HG02623 (cell line): Measurements from ENCODE around the gene ALKBH8.
"Not testable (repeated sequence)": the region's sequence is repeated elsewhere in the genome, so short reads cannot be mapped to it uniquely, and the experiment has no call there.

Experiments used
- ATAC-seq: cut with Tn5 transposase; IDR thresholded peaks from one replicate; pipeline ENCODE4 v1.9.1; 2021; ENCODE audit warnings: moderate library complexity; ENCODE audit not compliant: unreplicated experiment

ALKBH8 gene

DNA sequence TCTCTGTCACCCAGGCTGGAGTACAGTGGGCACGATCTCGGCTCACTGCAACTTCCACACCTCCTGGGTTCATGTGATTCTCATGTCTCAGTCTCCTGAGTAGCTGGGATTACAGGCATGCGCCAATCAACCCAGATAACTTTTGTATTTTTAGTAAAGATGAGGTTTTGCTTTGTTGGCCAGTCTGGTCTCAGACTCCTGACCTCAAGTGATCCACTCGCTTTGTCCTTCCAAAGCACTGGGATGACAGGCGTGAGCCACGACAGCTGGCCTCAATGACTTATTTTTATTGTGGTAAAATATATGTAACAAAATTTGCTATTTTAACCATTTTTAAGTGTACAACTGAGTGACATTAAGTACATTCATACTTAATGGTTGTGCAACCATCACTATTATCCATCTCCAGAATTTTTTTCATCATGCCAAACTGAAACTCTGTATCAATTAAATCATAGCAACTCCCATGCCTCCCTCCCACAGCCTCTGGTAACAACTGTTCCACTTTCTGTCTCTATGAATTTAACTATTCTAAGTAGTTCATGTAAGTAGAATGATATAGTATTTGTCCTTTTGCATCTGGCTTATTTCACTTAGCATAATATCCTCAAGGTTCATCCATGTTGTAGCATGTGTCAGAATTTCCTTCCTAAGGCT, 57.2 kb downstream of the ALKBH8 start:
- no peak for ATAC-seq

DNA sequence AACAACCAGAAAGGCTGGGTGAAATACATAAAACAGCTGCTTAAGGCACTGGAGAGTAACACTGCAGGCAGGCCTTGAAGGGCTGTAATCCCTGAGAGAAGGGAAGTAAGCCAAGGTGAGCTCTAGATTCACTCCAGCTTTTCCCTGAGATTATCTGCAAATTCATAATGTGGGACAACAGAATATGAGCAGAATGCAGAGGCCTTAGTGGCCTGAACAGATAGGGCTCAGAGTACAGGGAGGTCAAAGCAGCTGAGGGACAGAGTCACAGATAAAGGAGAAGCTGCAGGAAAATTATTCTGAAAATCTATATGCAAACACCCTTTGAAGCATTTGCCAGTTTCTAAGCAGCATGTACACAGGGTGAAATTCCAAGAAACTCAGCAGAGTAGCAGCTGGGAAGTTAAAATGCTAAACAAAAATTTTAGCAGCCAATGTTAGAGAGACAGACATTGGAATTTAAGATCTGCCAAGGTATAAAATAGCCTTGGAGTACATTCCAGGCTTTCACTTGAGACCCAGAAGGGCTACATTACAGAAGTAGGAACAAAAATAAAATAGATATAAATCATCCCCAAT, 59.8 kb downstream of the ALKBH8 start:
- ATAC-seq, result no peak

DNA sequence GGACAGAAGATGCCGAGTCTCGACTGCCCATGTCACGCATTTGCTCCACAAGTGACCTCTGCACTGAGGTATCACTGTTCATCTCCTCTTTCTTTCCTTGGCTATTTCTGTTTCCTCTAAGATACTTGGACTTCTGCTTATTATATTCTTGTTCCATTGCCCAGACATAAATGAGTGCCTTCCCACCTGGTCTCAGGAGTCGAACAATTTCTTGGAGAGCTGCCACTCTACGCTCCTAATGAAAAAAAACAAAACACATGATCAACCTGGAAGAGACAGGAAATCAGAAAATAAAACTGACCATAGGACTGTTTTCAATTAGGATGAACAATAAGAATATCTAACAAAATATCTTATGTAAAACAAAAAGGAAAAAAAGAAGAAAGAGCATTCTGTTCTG, 60.6 kb downstream of the ALKBH8 start:
- ATAC-seq, result no peak

DNA sequence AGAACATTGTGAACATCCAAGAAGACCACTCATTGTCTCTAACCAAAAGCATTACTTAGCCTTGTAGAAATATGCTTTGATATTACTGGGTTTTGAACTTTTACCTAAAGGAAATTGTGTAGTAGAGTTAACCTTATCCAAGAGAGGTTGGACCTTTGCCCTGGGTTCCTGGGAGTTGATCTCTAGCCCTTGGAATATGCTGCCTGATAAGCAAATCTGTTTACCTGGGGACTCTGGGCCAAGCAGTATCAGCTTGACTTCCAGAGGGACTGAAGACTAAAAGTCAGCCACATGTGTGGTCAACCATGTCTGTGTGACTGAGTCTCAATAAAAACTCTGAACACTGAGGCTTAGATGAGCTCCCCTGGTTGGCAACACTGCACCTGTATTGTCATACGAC, 63.8 kb downstream of the ALKBH8 start:
- ATAC-seq, result no peak

DNA sequence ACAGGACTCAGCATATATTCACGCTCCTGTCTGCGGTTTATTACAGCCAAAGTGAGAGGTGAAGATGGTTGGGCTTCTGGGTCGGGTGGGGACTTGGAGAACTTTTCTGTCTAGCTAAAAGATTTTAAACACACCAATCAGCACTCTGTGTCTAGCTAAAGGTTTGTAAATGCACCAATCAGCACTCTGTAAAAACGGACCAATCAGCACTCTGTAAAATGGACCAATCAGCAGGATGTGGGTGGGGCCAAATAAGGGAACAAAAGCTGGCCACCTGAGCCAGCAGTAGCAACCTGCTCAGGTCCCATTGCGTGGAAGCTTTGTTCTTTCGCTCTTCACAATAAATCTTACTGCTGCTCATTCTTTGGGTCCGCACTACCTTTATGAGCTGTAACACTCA, 68.2 kb downstream of the ALKBH8 start:
- not testable (repeated sequence) for ATAC-seq

DNA sequence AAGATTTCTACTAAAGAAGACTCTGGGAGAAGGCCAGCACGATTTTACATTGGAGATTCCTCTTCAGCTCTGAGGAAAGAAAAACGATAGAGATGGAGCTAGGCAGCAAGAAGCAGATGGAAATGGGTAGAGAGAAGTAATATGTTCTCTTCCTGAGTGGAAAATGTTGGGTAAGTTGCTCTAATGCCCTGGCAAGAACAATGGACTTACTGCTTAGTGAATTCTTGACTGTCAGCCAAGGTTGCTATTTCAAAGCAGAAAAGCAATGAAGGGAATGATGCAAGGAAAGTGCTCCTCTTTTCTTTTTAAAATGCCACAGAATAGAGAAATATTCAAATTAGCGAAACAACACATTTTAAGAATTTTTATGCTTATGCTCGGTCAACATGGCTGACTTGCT, 69.5 kb downstream of the ALKBH8 start:
- ATAC-seq, result no peak

DNA sequence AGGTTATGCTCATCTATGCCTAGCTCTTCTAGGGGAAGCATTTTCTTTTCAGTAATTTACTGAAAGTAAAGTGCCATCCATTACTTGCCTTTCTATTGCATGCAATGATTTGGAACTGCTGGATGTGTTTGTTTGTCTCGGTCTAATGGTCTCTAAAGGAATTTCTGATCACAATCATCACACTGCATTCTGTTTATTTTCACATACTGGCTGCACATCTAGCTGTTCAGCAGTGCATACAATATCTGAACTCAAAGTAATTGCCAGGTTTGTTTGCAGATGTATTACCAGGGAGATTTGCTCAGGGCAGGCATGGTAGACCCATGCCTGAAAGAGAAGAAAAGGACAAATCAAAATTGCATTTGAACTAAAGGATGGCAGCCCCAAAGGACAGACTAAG, 71.5 kb downstream of the ALKBH8 start:
- ATAC-seq, result no peak

DNA sequence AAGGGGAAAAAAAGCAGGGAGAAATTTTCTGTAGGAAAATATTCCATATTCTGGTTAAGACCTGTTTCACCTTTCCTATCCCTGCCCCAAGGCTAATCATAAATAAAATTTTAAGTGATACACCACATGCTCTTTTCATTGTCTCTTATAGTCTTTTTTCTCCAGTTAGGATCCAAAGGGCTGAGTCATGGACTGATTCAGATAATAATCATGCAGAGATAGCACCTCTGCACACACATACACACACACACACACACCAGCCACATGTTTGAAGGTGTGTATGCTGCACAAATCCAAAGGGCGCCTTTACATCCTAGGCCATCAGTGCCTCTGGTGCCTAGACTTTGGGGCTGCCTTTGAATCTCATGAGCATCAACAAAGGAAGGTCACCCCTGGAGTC, 72.4 kb downstream of the ALKBH8 start:
- ATAC-seq, result no peak

DNA sequence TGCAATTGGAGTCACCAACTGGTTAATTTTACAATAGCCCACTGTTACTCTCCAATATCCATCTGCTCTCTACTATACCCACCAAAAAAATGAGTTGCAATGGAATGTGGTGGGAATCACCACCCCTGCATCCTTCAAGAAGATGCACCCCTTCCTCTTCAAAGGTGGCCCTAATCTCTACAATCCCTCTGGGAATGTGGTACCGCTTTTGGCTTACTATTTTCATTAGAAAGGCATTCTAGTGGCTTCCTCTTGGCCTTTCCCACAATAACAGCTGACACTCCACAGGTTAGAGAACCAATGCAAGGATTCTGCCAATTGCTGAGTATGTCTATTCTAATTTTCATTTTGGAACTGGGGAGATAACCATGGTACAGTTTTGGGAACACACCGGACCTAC, 74.7 kb downstream of the ALKBH8 start:
- ATAC-seq, result no peak

DNA sequence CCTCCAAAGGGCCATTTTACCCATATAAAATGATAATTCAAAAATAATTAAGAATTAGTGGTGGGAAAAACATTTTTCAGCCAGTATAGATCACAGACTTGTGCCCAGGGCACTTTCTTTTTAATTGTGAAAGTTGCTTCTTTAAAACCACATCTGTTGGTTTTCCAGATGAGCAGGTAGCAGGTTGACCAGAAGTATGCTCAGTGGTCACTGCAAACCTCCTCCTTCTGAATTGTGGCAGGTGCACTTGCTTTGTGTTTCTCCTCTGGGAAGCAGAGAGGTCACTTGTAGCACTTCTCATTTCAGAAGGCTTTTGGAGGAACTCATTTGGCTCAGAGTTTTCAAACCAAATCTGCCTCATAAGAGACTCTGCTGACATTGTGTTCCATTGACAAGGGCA, 83.3 kb downstream of the ALKBH8 start:
- ATAC-seq, result no peak

DNA sequence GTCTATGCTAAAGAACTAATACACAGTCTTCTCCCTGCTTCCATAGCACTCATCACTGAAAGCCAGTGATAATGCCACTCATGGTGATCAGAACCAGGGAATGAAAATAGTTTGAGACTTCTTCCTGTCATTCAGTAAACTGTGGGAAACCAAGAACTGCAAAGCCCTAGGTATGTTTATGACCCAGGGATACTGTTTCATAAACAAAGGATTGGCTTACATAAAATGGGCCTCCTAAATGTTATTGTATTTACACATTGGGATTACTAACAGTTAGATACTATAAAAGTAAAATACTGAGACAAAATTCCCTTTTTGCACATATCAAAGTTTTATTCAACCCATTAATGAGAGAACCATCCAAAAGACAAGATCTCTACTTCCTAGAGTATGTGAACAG, 86.6 kb downstream of the ALKBH8 start:
- no peak for ATAC-seq

DNA sequence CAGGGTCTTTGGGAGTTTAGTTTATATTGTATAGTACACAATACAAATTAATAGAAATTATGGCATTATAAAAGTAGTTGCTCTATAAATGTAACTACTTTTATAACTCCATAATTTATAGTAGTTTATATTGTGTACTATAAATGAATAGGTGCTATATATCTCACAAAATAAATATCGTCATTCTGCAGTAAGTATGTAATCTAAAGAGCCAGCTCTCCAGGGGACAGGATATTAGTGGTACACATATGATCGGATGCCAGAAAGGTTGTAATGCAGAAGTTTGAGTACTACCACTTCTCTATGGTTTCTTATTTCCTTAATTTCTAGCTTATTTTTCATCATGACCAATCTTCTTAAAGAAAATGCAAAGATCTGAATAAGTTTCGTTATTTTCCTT, 87.7 kb downstream of the ALKBH8 start:
- no peak for ATAC-seq

DNA sequence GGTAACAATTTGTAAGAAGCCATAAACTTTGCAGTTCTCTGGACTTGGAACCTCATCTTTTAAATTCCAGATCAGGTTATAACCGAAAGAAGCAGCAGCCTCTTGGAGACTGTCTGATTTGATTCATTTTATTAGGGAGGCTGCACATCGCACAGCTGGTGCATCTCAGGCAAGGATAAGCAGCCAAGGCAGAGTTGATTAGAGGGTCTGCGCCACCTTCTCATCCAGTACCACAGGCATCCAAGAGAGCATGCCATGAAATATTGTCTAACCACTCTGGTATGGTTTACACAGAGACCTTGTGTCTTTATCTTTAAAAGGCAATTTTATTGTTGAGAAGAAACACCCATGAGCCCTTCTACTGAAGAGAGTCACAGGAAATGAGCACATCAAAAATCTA, 91.7 kb downstream of the ALKBH8 start:
- no peak for ATAC-seq

DNA sequence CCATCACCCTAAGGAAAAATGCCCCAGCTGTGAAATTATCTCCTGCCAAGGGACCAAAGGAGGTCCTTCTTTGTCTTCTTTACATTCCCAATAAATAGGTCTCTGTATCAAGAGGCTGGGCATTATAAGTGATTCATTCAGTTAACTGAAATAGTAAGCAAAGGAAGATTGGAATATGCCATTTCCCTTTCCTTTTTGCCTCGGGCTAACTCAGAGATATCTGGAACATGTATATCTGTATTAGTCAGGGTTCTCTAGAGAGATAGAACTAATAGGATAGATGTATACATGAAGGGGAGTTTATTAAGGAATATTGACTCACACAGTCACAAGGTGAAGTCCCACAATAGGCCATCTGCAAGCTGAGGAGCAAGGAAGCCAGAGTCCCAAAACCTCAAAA, 92.6 kb downstream of the ALKBH8 start:
- ATAC-seq, result no peak

DNA sequence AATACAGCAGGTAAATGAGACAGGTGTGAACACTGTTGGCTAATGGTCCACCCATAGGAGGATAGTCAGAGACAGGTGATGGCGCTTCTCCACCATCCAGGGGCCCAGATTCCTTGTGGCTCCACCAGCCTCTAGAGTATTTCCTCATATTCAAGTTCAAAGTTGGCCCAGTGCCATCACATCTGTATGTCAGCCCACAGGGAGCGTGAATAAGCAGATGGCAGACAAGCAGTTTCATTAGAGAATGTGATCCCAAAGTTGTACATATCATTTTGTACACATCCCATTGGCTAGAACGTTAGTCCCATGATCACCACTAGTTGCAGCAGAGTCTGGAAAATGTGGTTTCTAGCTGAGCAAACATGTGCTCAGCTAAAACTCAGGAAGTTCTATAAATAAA, 96.9 kb downstream of the ALKBH8 start:
- no peak for ATAC-seq

DNA sequence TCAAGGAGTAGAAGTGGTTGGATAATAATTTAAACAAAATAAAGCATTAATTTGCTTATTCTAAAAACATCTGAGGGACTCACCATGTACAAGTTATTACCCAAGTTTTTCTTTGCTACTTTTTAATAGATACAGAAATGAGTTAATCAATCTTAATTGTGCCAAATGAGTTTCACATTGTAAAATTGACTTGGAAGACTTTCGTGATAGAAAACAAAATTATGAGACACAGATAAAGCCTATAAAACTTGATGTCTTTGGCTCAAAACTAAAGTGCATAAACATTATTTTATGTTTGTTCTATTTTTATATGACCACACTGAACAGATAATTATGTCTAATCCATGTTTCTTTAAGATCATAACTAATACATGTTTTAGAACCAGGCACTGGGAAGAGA, 97.8 kb downstream of the ALKBH8 start:
- ATAC-seq, result no peak

DNA sequence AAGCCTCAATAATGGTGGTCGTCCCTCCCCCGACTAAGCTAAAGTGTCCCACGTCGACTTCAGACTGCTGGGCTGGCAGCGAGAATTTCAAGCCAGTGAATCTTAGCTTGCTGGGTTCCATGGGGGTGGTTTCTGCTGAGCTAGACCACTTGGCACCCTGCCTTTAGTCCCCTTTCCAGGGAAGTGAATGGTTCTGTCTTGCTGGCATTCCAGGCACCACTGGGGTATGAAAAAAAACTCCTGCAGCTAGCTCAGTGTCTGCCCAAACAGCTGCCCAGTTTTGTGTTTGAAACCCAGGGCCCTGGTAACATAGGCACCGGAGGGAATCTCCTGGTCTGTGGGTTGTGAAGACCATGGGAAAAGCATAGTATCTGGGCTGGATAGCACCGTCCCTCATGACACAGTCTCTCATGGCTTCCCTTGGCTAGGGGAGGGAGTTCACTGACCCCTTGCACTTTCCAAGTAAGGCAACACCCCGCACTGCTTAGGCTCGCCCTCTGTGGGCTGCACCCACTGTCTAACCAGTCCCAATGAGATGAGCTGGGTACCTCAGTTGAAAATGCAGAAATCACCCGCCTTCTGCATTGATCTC, 99.2 kb downstream of the ALKBH8 start:
- not testable (repeated sequence) for ATAC-seq

DNA sequence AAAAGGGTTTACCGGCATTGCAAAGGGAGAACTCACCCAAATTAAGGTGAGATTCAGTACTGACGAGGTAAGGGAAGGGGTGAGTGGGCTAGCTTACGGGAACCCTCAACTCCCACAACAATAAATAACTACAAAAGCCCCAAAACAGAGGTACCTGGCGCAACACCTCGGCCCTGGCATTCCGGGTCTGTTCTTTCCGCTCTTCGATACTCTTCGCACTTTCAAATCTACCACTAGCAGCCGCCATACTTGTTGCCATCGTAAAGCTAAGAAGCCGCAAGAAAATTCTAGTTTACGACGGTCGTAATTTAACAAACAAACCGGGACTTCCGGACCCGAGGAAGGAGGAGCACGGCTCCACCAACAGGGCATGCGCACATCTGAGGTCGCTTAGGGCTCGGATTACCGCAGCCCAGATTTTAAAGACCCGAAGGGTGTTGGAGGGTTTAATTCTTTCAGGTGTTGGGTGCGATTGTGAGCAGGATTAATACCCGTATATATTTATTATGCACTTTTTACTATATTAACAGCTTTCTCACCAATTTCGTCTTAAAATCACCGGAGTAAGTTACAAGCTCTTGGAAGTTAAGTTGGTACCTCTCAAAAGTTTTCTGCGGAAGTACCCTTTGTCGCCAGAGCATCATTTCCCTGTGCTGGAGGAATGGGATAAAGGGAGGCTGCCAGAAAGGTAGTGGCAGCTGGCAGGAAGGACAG, 107.8 kb downstream of the ALKBH8 start, which contains the start of gene CWF19L2:
Gene CWF19L2, minus strand, starts transcription at position 268 of the 714 bp plus-strand sequence. Its CDS starts 9 bp downstream, at position 259.
- peak; percentile 98 for ATAC-seq

DNA sequence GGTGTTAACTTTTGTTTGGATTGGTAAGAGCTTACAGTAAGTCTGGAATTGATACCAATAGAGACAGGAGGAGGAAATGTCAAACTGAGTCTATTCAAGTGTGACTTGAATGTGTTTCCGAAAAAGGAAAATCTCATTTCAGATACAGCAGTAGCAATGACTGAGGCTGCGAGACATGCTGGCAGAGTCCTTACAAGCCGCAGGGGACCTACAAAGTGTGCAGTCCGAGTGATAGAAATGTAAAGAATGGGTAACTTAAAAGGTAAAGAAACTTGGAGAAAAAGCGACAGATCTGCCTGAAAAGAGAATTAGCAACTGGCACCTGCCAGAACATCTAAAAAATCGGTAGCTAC, 108.4 kb downstream of the ALKBH8 start:
- ATAC-seq, result peak; percentile 32

DNA sequence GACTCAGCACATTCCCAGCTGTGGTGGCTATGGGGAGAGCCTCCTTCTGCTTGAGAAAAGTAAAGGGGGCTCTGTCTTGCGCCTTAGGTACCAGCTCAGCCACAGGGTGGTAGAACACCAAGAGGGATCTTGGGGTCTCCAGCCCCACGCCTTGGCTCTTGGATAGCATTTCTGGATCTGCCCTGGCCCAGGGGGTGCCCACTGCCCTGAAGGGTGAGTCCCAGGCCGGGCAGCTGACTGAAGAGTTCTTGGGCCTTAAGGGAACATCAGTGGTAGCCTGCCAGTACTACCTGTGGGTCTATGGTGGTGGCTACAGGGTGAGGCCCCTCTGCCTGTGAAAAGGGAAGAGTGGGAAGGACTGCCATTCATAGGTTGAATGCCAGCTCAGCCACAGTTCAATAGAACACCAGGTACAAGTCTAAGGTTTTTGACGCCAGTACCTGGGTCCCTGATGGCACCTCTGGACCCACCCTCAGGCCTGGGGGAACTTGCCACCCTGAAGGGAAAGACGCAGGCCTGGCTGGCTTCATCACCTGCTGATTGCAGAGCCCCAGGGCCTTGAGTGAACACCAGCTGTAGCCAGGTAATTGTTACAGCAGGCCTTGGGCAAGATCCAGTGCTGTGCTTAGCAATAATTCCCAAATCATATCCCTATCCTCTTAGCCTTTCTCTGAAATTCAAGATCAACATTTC, 111.8 kb downstream of the ALKBH8 start:
- ATAC-seq, result no peak
